Activated T-helper 17 cell treated with anti-CD3 and anti-CD28 coated beads, Interleukin-2, amount 50 U/mL, for 72 hours (primary cell): ENCODE data around the gene NUAK1. TPM values are rescaled to one million over a fixed set of nuclear protein-coding genes. Genes with fewer than 3 reads are reported as not detected.
"Not testable (repeated sequence)": the region's sequence is repeated elsewhere in the genome, so short reads cannot be mapped to it uniquely, and the experiment has no call there.

Source experiments
- ATAC-seq: fragments of 150-1000 bp; cut with Tn5 transposase; replicated peaks from 2 replicates; pipeline ENCODE4 v1.10.0; 2021; ENCODE audit warnings: mild to moderate bottlenecking, moderate library complexity
- H3K27ac Mint-ChIP-seq: one replicate; pipeline ENCODE4 v1.8.0; 2022; ENCODE audit warnings: mixed read lengths
- H3K27me3 Mint-ChIP-seq: one replicate; pipeline ENCODE4 v1.8.0; 2022; ENCODE audit warnings: mixed read lengths
- H3K36me3 Mint-ChIP-seq: one replicate; pipeline ENCODE4 v1.8.0; 2022; ENCODE audit warnings: low read depth, mild to moderate bottlenecking, mixed read lengths
- H3K4me1 Mint-ChIP-seq: one replicate; pipeline ENCODE4 v1.8.0; 2022; ENCODE audit warnings: mixed read lengths
- H3K4me3 Mint-ChIP-seq: one replicate; pipeline ENCODE4 v1.8.0; 2022; ENCODE audit warnings: mild to moderate bottlenecking, mixed read lengths
- H3K9me3 Mint-ChIP-seq: one replicate; pipeline ENCODE4 v1.8.0; 2022; ENCODE audit warnings: mixed read lengths
- total RNA-seq, 2 donors: library from RNA; stranded (reverse); gene quantifications; one replicate each; pipeline ENCODE4 v1.2.3, GENCODE V29; 2022

Gene NUAK1
- total RNA-seq, 2 donors from 2014 or later: not detected

DNA sequence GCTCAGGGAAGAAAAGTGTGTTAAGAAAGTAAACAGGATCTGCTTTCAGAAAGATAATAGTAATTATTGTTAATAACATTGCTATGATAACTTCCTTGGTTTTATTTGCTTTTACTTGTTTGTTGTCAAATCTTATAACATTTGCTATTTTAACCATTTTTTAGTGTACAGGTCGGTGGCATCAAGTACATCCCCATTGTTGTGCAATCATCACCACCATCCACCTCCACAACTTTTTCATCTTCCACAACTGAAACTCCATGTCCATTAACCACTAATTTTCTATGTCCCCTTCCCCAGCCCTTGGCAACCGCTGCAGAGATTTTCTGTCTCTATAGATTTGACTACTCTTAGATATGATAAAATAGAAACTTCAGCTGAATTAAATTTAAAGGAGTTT lies 22.7 kb upstream of the NUAK1 start:
- H3K9me3 Mint-ChIP-seq: no peaks in the 10 kb centered on the region
- H3K4me1 Mint-ChIP-seq: no peaks in the 10 kb centered on the region
- H3K27ac Mint-ChIP-seq: no peak overlapping the region
- H3K36me3 Mint-ChIP-seq: no peaks in the 10 kb centered on the region
- H3K27me3 Mint-ChIP-seq: peaks cover 44% of the 10 kb centered on the region
- H3K4me3 Mint-ChIP-seq: no peak overlapping the region
- ATAC-seq: no peak

DNA sequence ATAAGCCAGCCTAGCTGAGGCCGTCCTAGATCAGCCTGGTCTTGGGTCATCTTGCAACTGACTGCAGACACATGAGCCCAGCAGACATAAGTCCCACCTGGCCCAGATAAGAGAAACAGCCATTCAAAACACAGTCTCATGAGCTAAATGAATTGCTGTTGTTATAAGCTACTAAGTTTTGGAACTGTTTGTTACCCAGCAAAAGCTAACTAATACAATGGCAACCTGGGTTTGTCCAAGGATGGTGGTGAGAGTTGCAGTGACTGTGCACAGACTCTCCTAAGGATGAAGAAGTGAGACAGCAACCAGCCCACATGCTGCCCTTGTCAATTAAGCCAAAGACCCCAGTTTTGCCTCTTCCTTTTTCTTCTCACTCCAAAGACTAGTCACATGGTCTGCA lies 22.2 kb upstream of the NUAK1 start:
- no peaks in the 10 kb centered on the region for H3K4me1 Mint-ChIP-seq
- ATAC-seq: no peak
- no peak overlapping the region for H3K4me3 Mint-ChIP-seq
- peaks cover 38% of the 10 kb centered on the region for H3K27me3 Mint-ChIP-seq
- no peak overlapping the region for H3K27ac Mint-ChIP-seq
- H3K36me3 Mint-ChIP-seq: no peaks in the 10 kb centered on the region
- no peaks in the 10 kb centered on the region for H3K9me3 Mint-ChIP-seq

DNA sequence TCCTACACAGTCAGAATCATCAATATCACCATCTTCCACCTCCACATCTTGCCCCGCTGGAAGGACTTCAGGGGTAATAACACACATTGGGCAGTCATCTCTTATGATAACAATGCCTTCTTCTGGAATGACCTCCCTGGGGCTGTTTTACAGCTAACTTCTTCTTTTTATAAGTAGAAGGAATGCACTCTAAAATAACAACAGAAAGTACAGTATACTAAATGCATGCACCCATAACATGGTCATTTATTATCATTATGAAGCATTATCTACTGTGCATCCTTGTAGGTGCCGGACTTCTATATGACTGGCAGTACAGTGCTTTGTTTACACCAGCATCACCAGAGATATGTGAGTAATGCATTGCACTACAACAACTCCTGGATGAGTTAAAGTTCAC lies 19.0 kb upstream of the NUAK1 start:
- H3K4me1 Mint-ChIP-seq: no peaks in the 10 kb centered on the region
- no peaks in the 10 kb centered on the region for H3K36me3 Mint-ChIP-seq
- H3K4me3 Mint-ChIP-seq: no peak overlapping the region
- H3K9me3 Mint-ChIP-seq: no peaks in the 10 kb centered on the region
- no peak overlapping the region for H3K27ac Mint-ChIP-seq
- ATAC-seq: no peak
- H3K27me3 Mint-ChIP-seq: peaks cover 30% of the 10 kb centered on the region

DNA sequence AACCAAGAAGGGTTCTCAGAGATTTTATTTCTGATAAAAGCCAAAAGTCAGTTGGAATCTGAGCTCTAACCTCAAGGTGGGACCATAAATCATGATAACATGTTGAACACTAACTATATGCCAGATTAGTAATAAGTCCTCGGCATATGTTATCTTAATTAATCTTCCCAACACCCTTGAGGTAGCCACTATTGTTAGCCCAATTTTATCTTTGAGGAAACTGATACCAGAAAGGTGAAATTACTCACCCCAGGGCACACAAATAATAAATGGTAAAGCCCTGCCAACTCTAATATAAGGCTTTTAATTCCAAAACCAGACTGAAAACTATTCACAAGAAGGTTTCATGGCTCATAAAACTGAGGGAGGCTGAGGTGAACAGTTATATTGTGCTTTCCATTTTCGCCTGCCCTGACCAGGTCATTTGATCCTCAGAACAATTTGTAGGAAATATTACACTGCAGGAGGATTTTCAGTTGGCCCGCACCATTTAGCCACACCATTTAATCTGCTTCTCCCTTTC lies 16.1 kb upstream of the NUAK1 start:
- Mint-ChIP-seq H3K27ac (no peak overlapping the region), H3K4me3 (no peak overlapping the region), H3K27me3 (peaks cover 20% of the 10 kb centered on the region), H3K36me3 (no peaks in the 10 kb centered on the region), H3K4me1 (no peaks in the 10 kb centered on the region), H3K9me3 (no peaks in the 10 kb centered on the region)
- no peak for ATAC-seq

DNA sequence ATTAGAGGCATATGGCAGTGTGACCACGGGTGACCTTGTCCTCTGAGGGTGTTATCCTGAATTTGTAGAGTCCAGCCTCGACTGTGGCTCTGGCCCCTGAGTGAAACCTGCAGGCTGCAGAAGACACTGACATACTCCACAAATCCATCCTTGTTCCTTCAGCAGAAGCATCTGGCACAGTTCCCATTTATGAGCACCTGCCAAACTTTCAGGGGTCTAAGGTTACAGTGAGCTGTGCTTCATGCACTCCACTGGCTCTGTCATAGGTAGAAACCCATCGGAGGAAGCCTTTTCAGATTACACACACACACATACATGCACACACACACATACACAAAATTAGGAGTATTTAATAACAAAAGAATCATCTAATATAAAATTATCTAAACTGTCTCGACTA lies 13.6 kb upstream of the NUAK1 start:
- no peak for ATAC-seq
- Mint-ChIP-seq H3K27ac (no peak overlapping the region), H3K4me3 (no peak overlapping the region), H3K4me1 (no peaks in the 10 kb centered on the region), H3K27me3 (peaks cover 15% of the 10 kb centered on the region), H3K9me3 (no peaks in the 10 kb centered on the region), H3K36me3 (no peaks in the 10 kb centered on the region)

DNA sequence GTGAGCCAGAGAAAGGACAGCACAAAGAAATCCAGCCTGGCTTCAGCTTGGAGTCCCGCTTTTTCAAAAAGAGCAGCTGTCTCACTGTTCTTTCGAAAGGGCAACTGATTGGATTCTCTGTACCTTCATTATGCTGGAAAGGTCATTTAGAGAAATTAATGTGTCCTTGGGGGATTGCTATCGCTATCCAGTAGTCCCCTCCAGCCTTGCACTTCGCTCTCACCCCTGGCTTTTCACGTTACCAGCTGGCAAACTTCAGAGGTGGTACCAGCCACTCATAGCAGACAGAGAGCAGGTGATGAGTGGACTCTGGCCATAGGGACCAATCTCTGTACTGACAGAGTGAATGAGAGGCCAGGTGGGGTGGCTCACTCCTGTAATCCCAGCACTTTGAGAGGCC lies 11.8 kb upstream of the NUAK1 start:
- ATAC-seq: no peak
- no peak overlapping the region for H3K27ac Mint-ChIP-seq
- H3K36me3 Mint-ChIP-seq: no peaks in the 10 kb centered on the region

DNA sequence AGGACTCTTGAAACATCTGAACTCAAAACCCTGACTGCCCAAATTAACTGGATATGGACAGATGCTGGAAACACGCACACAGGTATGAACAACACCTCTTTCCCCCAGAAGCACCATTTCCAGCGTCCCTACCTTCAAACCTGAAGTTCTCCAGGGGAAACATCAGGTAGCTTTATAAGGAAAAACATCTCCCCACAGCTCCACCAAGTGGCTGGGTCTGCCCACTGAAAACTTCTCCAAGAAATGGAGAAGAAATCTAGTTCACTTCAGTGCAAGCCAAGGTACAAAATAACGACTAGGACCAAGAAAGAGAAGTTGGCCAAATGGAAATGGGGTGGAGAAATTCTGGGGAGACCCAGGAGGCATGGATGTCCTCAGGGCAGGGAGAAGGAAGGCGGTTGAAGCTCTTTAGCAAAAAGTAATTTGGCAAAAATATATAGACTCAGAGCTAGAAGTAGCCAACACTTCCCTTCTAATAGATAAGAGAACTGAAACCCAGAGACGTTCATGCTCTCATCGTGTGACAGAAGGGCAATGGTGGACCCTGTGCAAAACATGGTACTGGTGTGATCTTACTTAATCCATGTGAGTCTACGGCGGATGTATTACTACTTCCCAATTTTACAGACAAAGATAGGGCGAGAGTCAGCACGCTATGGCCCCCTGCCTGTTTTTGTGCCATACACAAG lies 10.5 kb upstream of the NUAK1 start:
- Mint-ChIP-seq H3K36me3 (no peaks in the 10 kb centered on the region), H3K4me3 (no peak overlapping the region), H3K27me3 (peaks cover 26% of the 10 kb centered on the region), H3K9me3 (no peaks in the 10 kb centered on the region), H3K4me1 (peaks cover 8% of the 10 kb centered on the region), H3K27ac (no peak overlapping the region)
- no peak for ATAC-seq

More for the DNA sequence above, 11.8 kb upstream of the NUAK1 start:
- Mint-ChIP-seq H3K4me3 (no peak overlapping the region), H3K27me3 (peaks cover 21% of the 10 kb centered on the region), H3K9me3 (no peaks in the 10 kb centered on the region), H3K4me1 (no peaks in the 10 kb centered on the region)

DNA sequence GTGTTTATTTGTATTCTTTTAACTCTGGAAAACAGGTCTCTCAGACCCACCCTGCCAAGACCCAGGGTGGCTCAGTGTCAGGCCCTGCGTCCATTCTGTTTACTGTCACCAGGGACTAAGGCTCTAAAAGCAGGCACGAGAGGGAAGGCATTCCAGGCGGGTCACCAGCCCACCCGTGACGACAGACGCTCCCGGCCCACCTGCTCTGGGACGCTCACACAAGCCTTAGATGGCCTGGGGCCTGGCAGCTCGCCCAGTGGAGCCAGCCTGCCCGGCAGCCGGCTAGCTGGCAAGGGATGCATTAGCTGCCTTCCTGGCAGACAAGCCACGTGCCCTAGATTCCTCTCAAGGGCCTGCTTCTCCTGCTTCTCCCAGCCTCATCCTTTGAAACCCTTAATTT lies 9.2 kb upstream of the NUAK1 start:
- H3K36me3 Mint-ChIP-seq: no peaks in the 10 kb centered on the region
- no peak overlapping the region for H3K27ac Mint-ChIP-seq
- no peaks in the 10 kb centered on the region for H3K9me3 Mint-ChIP-seq
- peaks cover 22% of the 10 kb centered on the region for H3K27me3 Mint-ChIP-seq
- H3K4me1 Mint-ChIP-seq: peaks cover 8% of the 10 kb centered on the region
- no peak overlapping the region for H3K4me3 Mint-ChIP-seq
- ATAC-seq: no peak

DNA sequence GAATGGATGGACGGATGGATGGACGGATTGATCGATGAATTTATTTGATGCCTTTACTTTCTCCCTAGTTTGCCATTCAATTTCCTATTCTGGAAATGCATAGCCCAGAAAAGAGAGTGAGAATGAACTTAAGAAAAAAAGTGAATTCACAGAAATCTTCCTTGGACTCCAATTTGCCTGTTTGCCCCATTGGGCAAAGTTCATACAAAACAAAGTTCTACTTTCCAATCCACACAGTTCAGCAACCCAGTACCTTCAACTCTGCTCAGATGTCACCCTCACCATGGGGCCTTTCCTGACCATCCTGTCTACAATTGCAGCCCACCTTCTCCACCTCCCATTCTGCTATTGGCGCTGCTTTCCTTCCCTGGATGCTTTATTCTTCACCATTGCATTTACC lies 8.2 kb upstream of the NUAK1 start:
- H3K4me3 Mint-ChIP-seq: no peak overlapping the region
- peaks cover 8% of the 10 kb centered on the region for H3K4me1 Mint-ChIP-seq
- no peak overlapping the region for H3K27ac Mint-ChIP-seq
- no peaks in the 10 kb centered on the region for H3K36me3 Mint-ChIP-seq
- no peak for ATAC-seq
- no peaks in the 10 kb centered on the region for H3K9me3 Mint-ChIP-seq
- peaks cover 27% of the 10 kb centered on the region for H3K27me3 Mint-ChIP-seq

DNA sequence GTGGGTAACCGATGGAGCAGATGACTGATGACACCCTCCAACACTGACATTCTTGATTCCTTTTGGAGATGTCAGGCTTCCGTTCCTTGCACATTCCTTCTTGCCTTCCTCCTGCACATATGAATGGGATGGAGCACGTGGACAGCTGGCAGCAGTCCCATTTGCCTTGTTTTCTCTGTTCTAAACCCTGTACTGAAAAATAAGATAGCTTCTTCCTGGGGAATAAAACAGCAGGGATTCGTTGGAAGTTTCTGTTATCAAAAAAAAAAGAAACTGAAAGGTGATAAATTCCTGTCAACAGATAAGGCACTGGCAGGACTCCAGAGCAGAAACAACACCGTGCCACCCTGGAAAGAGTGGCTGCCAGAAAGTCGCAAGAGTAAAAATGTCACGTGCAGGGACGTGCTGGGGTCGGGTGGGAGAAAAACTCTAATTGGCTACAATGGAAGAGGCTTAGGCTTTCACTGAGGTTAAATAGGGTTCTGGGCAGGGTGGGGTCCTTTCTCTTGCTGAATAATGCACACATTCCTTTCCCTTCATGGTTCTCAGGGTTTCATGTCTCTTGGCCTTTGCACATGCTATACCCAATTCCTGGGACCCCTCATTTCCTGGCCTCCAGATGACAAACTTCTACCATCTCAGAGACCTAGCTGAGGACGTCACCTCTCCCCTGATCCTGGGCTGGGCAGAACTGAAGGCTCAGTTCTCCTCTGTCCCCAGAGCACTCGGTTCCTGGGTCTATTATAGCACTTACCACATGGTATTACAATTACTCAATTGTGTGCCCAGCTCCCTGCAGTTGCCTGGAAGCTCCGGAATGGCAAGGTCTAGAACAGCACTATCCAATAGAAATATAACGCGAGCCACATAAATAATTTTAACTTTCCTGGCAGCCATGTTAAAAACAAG lies 7.0 kb upstream of the NUAK1 start:
- ATAC-seq: no peak
- peaks cover 37% of the 10 kb centered on the region for H3K27me3 Mint-ChIP-seq
- no peak overlapping the region for H3K27ac Mint-ChIP-seq
- no peak overlapping the region for H3K4me3 Mint-ChIP-seq
- peaks cover 8% of the 10 kb centered on the region for H3K4me1 Mint-ChIP-seq
- no peaks in the 10 kb centered on the region for H3K36me3 Mint-ChIP-seq
- H3K9me3 Mint-ChIP-seq: no peaks in the 10 kb centered on the region

DNA sequence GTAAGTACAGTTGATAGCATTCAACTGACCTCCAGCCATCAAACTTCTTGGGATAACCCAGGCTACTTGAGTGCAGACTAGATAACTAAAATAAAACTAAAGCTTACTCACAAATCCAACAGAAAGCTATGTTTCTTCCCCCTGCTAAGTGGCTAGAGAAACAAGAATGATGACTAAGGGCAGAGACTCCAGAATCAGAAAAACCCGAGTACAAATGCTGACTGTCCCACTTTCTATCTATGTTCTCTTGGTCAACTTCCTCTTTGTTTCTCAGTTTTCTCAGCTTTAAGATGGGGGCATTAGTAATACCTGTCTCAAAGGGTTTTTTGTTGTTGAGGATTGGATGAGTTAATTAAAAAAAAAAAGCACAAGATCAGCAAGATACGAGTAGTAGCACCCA lies 6.1 kb upstream of the NUAK1 start:
- Mint-ChIP-seq H3K27ac (no peak overlapping the region), H3K27me3 (peaks cover 39% of the 10 kb centered on the region), H3K36me3 (no peaks in the 10 kb centered on the region), H3K4me1 (peaks cover 8% of the 10 kb centered on the region), H3K9me3 (no peaks in the 10 kb centered on the region), H3K4me3 (no peak overlapping the region)
- peak; percentile 93 for ATAC-seq

DNA sequence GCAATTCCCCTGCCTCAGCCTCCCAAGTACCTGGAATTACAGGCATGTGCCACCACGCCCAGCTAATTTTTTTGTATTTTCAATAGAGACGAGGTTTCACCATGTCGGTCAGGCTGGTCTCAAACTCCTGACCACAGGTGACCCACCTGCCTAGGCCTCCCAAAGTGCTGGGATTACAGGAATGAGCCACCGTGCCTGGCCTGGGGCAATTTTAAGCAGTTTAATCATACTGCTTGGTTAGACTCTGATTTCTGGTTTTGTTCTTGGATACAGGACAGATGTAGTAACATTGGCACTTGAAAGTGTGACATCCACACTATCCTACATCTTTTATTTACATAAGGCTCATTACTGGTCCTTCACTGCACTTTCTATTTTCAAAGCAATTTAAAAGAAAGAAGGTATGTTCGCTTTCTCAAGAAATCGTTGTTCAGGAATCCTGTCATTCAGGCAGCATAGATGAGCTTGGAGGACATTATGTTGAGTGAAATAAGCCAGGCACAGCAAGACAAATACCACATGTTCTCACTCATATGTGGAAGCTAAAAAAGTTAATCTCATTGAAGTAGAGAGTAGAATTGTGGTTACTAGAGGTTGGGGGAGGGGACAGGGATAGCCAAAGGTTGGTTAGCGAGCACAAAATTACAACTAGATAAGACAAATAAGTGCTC lies 4.0 kb upstream of the NUAK1 start:
- no peak for ATAC-seq
- no peaks in the 10 kb centered on the region for H3K36me3 Mint-ChIP-seq
- no peak overlapping the region for H3K27ac Mint-ChIP-seq
- peaks cover 10% of the 10 kb centered on the region for H3K4me1 Mint-ChIP-seq
- peaks cover 40% of the 10 kb centered on the region for H3K27me3 Mint-ChIP-seq
- no peaks in the 10 kb centered on the region for H3K9me3 Mint-ChIP-seq
- no peak overlapping the region for H3K4me3 Mint-ChIP-seq

DNA sequence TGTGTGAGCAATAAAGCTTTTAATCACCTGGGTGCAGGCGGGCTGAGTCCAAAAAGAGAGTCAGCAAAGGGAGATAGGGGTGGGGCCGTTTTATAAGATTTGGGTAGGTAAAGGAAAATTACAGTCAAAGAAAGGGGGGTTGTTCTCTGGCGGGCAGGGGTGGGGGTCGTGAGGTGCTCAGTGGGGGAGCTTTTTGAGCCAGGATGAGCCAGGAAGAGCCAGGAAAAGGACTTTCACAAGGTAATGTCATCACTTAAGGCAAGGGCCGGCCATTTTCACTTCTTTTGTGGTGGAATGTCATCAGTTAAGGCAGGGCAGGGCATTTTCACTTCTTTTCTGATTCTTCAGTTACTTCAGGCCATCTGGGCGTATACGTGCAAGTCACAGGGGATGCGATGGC lies 3.2 kb upstream of the NUAK1 start:
- H3K27ac Mint-ChIP-seq, H3K9me3 Mint-ChIP-seq, H3K4me3 Mint-ChIP-seq, ATAC-seq, H3K36me3 Mint-ChIP-seq: not testable (repeated sequence)
- Mint-ChIP-seq H3K27me3 (peaks cover 43% of the 10 kb centered on the region), H3K4me1 (peaks cover 12% of the 10 kb centered on the region)

DNA sequence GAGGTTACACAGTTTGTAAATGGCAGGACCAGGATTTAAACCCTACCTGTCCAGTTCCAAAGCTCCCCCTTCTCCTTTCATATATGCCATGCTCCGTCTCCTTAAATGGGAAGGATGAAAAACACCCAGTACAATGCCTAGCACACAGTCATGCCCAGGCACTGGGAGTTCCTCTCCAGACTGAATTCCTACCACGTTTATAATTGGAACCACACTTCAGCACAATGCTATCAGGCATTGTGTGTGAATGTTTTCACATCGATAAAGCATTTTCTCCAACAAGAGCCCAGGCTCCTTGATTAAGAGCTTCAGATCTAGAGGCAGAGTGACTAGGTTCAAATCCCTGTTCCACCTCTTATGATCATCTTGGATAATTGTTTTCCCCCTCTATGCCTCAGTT lies 2.7 kb upstream of the NUAK1 start:
- peaks cover 46% of the 10 kb centered on the region for H3K27me3 Mint-ChIP-seq
- peaks cover 12% of the 10 kb centered on the region for H3K4me1 Mint-ChIP-seq
- no peaks in the 10 kb centered on the region for H3K36me3 Mint-ChIP-seq
- ATAC-seq: no peak
- no peaks in the 10 kb centered on the region for H3K9me3 Mint-ChIP-seq
- H3K4me3 Mint-ChIP-seq: no peak overlapping the region
- no peak overlapping the region for H3K27ac Mint-ChIP-seq
